DMS153 treated with DMSO at 0.1 percent for 48 hours (cell line): ENCODE data around the gene DYRK1A.

Experiments
- DNase-seq: peaks from one replicate; lab custom pipeline; 2025; ENCODE audit not compliant: unreplicated experiment; lab: John Stamatoyannopoulos, UW

The DYRK1A gene

DNA sequence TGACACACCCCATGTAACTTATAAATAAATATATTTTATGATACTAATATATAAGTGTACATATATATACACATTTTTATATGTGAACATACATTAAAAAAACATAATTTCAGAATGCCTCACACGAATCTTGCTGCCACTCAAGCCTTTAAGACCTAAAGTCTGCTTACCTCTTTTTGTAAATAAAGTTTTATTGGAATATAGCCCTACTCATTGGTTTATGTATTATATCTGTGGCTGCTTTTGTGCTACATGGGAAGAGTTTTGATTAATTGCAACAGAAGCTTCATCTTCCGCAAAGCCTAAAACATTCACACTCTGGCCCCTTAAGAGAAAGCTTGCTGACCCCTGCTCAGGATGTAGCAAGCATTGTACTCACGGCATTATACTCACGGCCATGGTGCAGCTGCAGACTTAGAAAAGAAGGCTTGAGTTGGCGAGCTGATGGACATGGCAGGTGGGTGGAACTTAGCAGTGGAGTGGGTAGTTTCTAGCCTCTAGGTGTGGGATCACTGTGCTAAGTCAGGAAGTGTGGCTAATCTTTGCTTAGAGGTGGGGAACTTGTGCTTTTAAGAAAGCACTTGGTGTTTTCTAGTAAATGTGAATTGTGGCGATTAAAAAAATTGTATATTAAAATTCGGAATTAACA lies 80.8 kb downstream of the DYRK1A start:
- no peak for DNase-seq

DNA sequence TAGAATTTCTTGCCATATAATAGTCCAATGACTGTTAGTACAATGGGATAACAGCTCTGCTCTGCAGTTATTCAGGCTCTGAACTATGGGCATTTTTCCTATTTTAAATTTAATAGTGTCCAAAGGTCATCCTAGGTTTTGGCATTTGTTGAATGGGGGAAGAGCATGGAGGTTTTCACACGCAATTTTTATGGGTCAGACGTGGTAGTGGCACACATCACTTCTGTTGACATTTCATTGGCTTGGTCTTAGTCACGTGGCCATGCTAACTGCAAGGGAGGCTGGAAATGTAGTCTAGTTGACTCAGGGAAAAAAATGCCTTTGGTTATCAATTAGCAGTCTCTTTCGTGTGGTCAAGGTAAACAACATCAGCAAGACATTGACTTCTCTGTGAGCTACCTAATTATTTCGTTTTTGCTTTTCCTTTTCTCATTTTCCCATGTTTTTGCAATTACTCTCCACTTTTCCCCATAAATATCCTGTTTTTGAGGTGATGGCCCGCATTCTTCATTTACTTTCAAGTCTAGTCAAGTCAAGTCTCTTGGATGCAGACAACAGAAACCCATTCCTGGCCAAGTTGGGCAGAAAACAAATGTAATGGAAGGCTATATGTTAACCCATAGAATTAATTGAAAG lies 82.8 kb downstream of the DYRK1A start:
- no peak for DNase-seq

DNA sequence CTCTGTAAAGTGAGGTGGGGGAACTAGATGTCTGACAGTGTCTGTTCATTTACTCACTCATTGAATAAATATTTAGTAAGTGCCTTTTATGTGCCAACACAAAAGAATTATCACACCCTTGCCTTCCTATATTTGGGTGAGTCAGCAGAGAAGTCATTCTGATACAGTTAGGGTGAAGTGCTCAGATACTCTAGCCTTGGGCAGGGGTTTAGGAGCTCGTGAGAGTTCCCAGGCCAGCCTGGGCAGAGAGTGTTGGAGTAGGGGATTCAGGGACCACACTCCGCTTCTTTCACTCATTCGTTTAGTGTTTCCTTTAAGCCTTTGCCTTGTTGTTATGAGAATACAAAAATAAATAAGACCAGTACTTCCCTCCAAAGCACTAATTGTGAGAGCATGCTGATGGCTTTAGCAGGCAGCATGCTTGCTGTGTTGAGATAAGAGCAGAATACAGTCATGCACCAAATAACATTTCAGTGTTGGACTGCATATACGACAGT lies 83.9 kb downstream of the DYRK1A start:
- DNase-seq, result no peak

DNA sequence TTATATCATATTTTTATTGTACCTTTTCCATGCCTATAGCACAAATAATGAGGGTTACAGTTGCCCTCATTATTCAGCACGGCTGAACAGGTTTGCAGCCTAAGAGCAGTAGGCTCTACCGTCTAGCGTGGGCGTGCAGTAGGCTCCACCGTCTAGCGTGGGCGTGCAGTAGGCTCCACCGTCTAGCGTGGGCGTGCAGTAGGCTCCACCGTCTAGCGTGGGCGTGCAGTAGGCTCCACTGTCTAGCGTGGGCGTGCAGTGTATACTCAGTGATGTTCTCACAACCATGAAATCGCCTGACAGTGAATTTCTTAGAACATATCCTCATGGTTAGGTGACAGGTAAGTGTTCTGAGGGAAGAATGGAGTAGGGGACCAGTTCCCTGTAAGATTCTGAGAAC lies 84.9 kb downstream of the DYRK1A start:
- no peak for DNase-seq

DNA sequence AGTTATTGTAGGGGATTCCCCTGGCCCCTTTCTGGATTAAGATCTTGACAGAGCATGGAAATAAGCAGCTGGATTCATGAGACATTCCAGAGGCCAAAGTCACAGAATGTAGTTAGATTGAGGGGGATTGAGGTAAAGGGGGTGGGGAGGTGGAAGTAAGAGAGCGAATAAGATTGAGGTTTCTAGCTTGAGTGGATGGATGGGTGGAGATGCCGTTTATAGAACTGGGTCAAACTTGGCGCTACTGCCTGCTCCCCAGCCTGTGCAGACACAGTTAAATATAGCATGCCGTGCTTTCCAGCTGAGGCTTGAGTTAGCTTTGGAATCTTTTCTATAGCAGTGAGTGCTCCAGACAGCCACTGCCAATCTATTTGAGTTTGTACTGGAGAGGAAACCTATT lies 85.7 kb downstream of the DYRK1A start:
- no peak for DNase-seq

DNA sequence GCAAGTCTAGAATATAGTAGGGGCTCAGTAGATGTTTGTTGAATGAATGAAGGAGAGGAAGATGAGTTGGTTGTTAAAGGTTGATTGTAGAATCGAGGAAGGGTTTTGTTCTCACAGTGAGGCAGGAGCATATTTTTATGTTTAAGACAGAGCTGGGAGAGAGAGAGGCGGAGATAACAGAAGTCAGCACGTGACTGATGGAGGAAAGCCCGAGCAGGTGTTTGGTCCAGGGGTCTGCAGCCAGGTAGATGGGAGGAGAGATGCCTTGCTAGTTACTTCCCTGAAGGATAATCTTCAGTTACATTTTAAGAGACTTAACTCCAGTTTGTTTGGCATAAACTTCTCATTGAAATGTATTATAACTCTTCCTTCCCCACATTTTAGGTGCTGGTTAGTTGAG lies 86.8 kb downstream of the DYRK1A start:
- no peak for DNase-seq

DNA sequence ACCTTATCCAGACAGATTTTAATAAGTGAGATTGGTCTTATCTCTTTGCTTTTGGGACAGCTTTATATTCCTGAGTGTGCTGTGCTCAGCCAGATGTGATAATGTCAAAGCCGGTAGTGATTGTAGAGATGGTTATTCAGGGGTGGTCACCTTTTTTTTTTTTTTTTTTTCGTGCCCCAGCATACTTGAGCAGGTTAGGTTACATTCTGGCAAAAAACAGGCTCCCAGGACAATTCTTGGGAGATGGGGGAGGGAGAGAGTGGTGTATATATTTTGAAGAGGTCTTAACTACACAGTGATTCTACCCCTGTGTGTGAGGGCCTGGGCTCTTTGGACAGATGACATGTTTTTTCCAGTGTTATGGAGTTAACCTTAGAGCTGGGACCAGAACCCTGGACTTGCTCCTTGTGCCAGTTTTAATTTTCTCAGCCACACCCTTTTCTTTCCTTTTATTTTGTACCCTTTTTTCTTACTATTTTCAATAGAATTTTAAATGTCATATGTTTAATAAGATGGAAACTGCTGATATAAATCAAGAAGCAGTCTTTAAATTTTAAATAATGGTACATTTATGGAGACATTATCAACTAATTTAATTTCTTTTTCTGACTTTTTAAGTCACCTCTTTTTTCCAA lies 88.4 kb downstream of the DYRK1A start:
- no peak for DNase-seq

DNA sequence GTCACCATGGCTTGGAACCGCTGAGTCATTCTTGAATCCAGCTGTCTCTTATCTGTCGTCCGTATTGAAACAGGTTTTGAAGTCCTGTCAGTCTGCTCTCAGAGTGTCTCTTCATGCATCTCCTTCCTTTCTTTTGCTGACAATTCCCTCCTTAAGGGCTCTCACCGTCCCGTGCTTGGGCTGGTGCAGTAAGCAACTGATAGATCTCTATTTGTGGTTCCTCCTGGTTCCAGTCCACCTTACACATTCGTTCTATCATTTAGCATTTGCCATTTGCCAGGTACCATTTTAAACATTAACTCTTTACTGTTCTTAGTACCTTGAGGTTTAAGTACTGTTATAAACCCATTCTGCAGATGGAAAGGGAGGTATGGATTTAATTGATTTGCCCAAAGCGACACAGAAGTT lies 88.9 kb downstream of the DYRK1A start:
- no peak for DNase-seq

DNA sequence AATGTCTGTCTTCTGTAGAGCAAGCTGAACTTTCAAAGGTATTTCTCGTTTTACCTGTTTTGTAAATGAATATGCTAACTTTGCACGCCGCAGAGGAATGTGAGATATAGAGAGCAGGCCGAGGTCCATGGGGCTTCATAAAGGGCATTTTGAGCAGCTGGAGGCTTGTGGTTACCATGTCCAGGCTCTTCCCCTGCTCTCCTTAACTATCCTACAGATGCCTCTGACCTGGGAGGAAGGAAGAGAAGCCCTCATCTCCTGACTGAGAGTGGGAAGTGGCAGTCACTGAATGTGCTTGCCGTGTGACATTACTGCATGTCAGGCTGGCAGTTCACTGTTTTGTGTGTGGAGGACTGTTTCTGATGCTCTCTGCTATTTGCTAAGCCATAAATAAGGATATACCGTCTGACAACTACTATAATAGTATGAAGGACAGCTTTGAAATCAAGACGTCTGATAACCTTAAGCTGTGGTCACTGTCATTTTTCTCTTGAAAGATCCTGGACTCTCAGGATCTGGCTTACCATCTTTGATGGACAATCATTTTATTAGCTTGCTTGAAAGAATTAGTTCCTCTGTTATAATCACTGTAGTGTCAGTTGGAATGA lies 92.2 kb downstream of the DYRK1A start:
- DNase-seq, result no peak

DNA sequence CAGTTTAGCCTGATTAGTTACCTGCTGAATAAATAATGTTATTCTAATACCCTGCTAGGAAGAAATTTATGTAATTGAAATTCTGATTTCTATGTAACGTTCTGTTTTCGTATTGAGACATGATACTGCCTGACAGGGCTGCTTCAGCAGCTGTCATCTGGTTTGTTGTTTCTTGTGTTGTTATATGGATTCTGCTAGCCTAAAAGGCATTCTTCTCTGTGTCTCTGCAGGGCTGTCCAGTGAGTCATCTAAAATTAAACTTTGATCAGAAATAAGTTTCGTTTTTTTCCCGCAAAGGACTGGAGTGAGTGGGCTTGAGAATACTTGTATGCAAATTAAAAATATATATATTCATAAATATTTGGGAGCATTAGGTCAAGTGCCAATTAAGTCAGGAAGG lies 93.0 kb downstream of the DYRK1A start:
- DNase-seq, result no peak

DNA sequence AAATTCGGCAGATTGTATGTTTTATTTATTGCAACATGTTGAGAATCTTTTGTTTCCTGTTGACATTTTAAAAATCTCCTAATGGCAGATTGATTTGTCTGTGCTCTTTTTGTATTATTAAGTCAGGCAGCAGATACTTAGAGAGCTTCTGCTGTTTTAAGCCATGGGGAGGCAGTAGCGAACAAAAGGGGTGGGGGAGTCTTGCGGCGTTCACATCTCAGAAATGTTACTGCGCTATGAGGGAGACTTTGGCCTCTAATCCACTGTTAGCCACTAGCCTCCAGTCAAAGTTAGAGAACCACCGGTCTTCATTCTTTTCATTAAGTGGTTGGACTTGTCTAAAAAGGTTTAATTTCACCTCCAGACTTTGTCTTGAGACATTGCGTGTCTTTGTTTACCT lies 93.6 kb downstream of the DYRK1A start:
- DNase-seq, result no peak

DNA sequence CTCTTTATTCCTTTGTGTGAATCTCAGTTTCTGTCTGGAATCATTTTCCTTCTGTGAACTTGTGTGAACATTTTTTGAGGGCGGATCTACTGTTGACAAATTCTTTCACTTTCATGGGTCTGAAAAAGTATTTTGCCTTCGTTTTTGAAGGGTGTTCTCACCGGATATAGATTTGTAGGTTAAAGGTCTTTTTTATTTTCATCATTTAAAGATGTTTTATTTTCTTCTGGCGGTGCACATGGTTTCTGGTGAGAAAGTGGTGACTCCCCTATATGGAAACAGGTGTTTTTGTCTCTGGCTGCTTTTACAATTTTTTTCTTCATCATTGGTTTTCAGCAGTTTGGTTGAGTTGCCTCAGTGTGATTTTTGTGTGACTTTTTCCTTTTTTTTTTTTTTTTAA lies 94.9 kb downstream of the DYRK1A start:
- DNase-seq, result no peak

DNA sequence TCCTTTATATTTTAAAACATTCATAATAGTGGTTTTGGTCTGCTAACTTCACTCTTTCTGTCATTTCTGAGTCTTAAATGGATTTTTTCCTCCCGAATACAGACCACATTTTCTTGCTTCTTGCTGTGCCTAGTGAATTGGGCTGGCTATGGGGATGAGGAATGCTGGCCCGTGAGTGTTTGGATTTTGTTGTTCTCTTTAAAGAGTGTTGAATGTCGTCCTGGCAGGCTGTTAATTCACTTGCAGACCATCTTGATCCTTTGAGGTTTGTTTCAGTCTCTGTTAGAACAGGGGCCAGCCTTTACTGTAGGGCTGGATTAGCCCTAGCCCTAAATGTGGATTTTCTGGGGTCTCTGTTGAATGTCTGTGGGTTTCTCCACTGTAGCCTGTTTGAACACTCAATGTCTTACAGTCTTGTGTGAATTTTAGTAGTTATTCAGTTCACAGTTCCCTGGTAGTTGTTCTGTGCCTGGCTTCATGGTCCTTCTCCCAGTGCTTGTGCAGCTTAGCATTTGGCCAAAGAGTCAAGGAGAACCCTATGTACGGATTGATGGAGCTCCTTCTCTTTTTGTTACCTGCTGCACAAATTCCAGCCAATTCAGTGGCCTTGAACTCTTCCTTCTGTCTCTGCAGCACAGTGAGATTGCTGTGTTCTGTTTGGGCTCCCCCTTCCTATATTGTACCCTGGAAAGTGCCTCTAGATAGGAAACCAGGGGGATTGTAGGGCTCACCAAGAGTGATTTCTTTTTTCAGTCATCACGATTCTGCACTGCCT lies 95.7 kb downstream of the DYRK1A start:
- no peak for DNase-seq

DNA sequence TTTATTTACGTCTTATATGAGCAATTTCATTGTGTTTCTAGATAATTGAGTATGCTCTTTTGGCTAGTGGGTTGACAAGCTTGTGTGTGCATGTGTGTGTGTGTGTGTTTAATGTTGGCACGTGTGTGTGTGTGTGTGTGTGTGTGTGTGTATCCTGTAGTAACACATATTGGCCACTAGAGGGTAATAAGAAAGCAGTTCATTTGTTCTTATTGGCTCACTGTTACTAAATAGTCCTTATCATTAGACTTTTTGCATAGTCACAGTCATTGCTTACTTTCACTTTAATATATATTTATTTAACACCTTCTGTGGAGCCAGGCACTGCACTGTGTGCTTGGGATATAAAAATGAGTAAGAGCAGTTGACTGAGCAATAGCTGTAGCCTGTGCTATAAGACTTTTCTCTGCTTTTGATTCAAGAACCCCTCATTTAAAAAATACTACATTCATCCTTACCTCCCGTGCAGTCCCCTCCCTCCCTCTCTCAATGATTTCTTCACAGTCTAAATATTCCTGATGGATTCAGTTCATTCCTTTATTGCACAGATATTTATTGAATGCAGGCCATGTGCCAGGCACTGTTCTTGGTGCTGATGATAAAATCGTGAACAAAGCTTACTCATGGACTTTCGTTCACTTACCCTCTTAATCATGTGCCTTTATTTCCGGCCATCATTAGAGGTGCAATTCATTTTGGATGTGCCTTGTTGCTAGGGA lies 96.7 kb downstream of the DYRK1A start:
- no peak for DNase-seq

DNA sequence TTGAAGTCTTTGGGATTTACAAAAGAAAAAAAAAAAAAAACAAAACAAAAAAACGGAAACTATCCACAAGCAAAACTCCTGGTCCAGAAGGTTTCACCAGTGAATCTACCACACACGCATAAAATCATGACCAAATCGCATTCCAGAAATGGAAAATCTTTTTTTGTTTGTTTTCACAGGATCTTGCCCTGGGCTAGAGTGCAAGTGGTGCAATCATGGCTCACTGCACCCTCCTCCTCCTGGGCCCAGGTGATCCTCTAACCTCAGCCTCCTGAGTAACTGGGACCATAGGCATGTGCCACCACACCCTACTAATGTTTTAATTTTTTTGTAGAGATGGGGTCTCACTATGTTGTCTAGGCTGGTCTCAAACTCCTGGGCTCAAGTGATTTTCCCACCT lies 100.5 kb downstream of the DYRK1A start:
- no peak for DNase-seq

DNA sequence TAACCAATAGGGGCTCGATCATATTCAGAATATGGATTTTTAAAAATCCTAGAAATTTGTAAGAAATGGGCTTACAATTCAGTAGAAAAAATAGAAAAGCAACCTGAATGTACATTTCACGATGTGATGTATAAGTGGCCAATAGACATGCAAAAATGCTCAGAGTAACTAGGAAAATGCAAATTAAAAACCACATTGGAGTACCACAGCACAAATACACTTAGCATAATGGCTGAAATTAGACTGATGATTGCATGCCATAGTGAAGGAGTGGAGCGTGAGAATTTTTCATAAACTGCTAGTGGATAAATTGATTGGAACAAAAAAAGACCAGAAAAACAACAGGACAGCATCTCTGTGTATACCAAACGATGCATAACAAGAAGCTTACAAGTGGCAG lies 102.3 kb downstream of the DYRK1A start:
- no peak for DNase-seq

DNA sequence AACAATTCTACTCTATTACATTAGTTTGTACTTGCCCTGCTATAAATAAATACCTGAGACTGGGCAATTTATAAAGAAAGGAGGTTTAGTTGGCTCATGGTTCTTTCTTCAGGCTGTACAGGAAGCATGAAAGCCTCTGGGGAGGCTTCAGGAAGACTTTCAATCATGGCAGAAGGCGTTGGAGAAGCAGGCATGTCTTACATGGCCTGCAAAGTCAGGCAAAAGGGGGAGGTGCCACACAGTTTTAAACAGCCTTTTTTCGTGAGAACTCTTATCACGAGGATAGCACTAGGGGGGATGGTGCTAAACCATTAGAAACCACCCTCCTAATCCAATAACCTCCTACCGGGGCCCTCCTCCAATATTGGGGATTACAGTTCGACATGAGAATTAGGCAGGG lies 102.9 kb downstream of the DYRK1A start:
- DNase-seq, result no peak

DNA sequence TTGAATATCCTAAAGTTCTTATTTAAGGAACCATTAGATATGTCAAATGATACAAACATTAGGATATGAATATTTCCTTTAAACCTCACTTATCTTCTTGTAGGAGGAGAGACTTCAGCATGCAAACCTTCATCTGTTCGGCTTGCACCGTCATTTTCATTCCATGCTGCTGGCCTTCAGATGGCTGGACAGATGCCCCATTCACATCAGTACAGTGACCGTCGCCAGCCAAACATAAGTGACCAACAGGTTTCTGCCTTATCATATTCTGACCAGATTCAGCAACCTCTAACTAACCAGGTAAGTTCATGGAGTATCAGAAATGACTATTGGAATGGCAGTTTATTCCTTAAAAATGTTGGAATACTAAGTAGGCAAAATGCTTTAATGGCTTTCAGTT lies 106.0 kb downstream of the DYRK1A start:
- DNase-seq, result no peak

DNA sequence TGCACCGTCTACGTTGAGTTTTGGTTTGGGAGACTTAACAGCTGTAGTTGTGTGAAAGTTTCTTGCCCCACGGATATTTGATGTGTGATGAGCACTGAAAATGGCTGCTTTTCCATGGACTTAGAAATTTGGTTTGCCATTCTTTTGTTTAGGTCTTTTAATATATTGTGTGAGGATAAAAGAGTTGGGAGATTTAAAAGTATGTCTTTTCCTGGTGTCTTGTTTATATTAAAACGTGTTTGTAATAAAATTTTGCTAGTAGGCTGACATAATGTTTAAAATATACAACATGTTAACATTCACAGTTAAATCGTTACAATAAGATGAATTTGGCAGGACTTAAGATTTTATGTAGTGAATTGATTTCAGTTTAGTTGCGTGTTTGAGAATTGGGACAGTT lies 106.9 kb downstream of the DYRK1A start:
- DNase-seq, result no peak

DNA sequence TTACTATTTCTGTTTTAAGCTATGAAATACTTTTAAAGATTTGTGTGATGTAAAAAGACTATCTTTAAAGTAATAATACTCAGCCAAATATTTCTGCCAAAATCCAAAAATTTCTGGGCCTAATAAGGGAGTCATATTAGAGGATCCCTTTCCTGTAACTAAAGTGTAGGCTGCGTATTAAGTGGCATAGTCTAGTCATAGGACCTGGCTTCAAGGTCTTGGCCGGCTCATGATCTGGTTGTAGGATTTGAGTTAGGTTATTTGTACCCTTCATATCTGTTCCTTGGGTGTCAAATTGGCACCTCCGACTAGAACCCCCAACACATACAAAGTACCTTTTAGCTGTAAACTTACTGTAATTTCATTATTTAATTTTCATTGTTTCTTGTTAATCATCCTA lies 107.8 kb downstream of the DYRK1A start:
- no peak for DNase-seq
